ENCODE data around the gene FAM83F. TPM values are rescaled to one million over a fixed set of nuclear protein-coding genes. Genes with fewer than 3 reads are reported as not detected.

The FAM83F gene
- total and polyA plus RNA-seq, 10 of the 15 experiments (the other 5 are each of a cell fraction or from before 2014, with no cell fraction given), result 0.01 to 0.05 (median 0.01) TPM; not detected in 7

- TF ChIP-seq STAT1 (conservative IDR thresholded peaks at IDR 0.05), result no peak
- no peak for TF ChIP-seq SMAD5 (IDR thresholded peaks at IDR 0.05; ENCODE audit: low read depth)
- no peak for TF ChIP-seq HCFC1 (IDR thresholded peaks at IDR 0.05; ENCODE audit: low read length)
- no peak for TF ChIP-seq ZNF24 (IDR thresholded peaks at IDR 0.05)
- TF ChIP-seq, protein P1, sequence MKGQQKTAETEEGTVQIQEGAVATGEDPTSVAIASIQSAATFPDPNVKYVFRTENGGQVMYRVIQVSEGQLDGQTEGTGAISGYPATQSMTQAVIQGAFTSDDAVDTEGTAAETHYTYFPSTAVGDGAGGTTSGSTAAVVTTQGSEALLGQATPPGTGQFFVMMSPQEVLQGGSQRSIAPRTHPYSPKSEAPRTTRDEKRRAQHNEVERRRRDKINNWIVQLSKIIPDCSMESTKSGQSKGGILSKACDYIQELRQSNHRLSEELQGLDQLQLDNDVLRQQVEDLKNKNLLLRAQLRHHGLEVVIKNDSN (IDR thresholded peaks at IDR 0.05; ENCODE audit: borderline replicate concordance, extremely low read length, insufficient read depth, low read depth, low read length), result no peak
- TF ChIP-seq TCF7 (IDR thresholded peaks at IDR 0.05; ENCODE audit: borderline replicate concordance), result no peak
- no peak for TF ChIP-seq NR2C1 (IDR thresholded peaks at IDR 0.05)
- TF ChIP-seq MLLT1 (IDR thresholded peaks at IDR 0.05), result no peak
- no peak for TF ChIP-seq CREB1 (IDR thresholded peaks at IDR 0.05; ENCODE audit: low read depth)
- TF ChIP-seq RBBP5 (conservative IDR thresholded peaks at IDR 0.05), result no peak
- TF ChIP-seq TCF3 (IDR thresholded peaks at IDR 0.05; ENCODE audit: borderline replicate concordance, insufficient read depth, low read depth, low read length), result no peak
- no peak for TF ChIP-seq REST (IDR thresholded peaks at IDR 0.05; ENCODE audit: low read depth, low read length)
These were observed 72.9 kb downstream of the FAM83F start (continued) for GRCh38 chr22:40067639-40068038.

Measured in GM12878 (cell line).